Measurements from ENCODE around the gene IQCM. TPM values are rescaled to one million over a fixed set of nuclear protein-coding genes. Genes with fewer than 3 reads are reported as not detected.

The IQCM gene
- total and polyA plus RNA-seq, 10 donors: not detected

GRCh38 chr4:149741186-149741831, 74.3 kb downstream of the IQCM start:
- 59 to 81% (median 77%) methylated on average over 1 of the region's 1 CpG for WGBS, 5 donors
- no peak overlapping the region for H3K4me3 ChIP-seq
- no peaks in the 10 kb centered on the region for H3K9me3 ChIP-seq
- H3K36me3 ChIP-seq: no peaks in the 10 kb centered on the region
- H3K27me3 ChIP-seq (replicated peaks in 1 of 7): no peaks in the 10 kb centered on the region
- TF ChIP-seq CTCF (IDR thresholded peaks at IDR 0.05 in 8 of 11, conservative IDR thresholded peaks at IDR 0.05 in 3 of 11) (no peak), POLR2AphosphoS5 (IDR thresholded peaks at IDR 0.05) (no peak), POLR2A (IDR thresholded peaks at IDR 0.05) (no peak)
- DNase-seq: no peak
- intact Hi-C loops (cut with DNase I; ENCODE audit: low total_unique reads): no loop called here
- no peak overlapping the region for H3K27ac ChIP-seq
- H3K4me1 ChIP-seq: no peaks in the 10 kb centered on the region

- TF ChIP-seq POLR2AphosphoS5 (IDR thresholded peaks at IDR 0.05) (no peak), POLR2A (IDR thresholded peaks at IDR 0.05) (no peak), CTCF (IDR thresholded peaks at IDR 0.05 in 8 of 11, conservative IDR thresholded peaks at IDR 0.05 in 3 of 11) (no peak)
- no peak overlapping the region for H3K4me3 ChIP-seq
- WGBS, 5 donors: 59 to 71% (median 70%) methylated on average over 7 of the region's 7 CpGs
- intact Hi-C loops (cut with DNase I; ENCODE audit: low total_unique reads): no loop called here
- H3K36me3 ChIP-seq: no peaks in the 10 kb centered on the region
- no peaks in the 10 kb centered on the region for H3K9me3 ChIP-seq
- no peak overlapping the region for H3K27ac ChIP-seq
- no peaks in the 10 kb centered on the region for H3K4me1 ChIP-seq
- no peaks in the 10 kb centered on the region for H3K27me3 ChIP-seq (replicated peaks in 1 of 7)
- DNase-seq: no peak
Observed at GRCh38 chr4:149738156-149738555, 77.5 kb downstream of the IQCM start.

GRCh38 chr4:149735796-149736195, 79.8 kb downstream of the IQCM start:
- no peak overlapping the region for H3K4me3 ChIP-seq
- H3K4me1 ChIP-seq: no peaks in the 10 kb centered on the region
- TF ChIP-seq POLR2AphosphoS5 (IDR thresholded peaks at IDR 0.05) (no peak), CTCF (IDR thresholded peaks at IDR 0.05 in 8 of 11, conservative IDR thresholded peaks at IDR 0.05 in 3 of 11) (no peak), POLR2A (IDR thresholded peaks at IDR 0.05) (no peak)
- intact Hi-C loops (cut with DNase I; ENCODE audit: low total_unique reads): no loop called here
- no peaks in the 10 kb centered on the region for H3K36me3 ChIP-seq
- H3K27ac ChIP-seq: no peak overlapping the region
- WGBS, 5 donors: 61 to 84% (median 67%) methylated on average over 3 of the region's 3 CpGs
- no peaks in the 10 kb centered on the region for H3K9me3 ChIP-seq
- DNase-seq: no peak
- no peaks in the 10 kb centered on the region for H3K27me3 ChIP-seq (replicated peaks in 1 of 7)

- Histone ChIP-seq H3K27me3 (replicated peaks in 1 of 7) (no peaks in the 10 kb centered on the region), H3K4me3 (no peak overlapping the region), H3K4me1 (no peaks in the 10 kb centered on the region), H3K36me3 (no peaks in the 10 kb centered on the region), H3K9me3 (no peaks in the 10 kb centered on the region), H3K27ac (no peak overlapping the region)
- no peak for TF ChIP-seq POLR2A (IDR thresholded peaks at IDR 0.05)
- TF ChIP-seq POLR2AphosphoS5 (IDR thresholded peaks at IDR 0.05): no peak
- no peak for TF ChIP-seq CTCF (IDR thresholded peaks at IDR 0.05 in 8 of 11, conservative IDR thresholded peaks at IDR 0.05 in 3 of 11)
- 65 to 91% (median 84%) methylated on average over 1 of the region's 1 CpG for WGBS, 5 donors
- intact Hi-C loops (cut with DNase I; ENCODE audit: low total_unique reads): no loop called here
- DNase-seq: no peak
Observed at GRCh38 chr4:149728444-149728843, 87.2 kb downstream of the IQCM start.

Measured in spleen (tissue), 11 donors.